Hematopoietic multipotent progenitor cell treated with erythropoietin and hydrocortisone succinate and interleukin-3 and kit ligand, for 17 days (in vitro differentiated cells): Measurements from ENCODE around the gene ARHGAP22.
"Not testable (repeated sequence)": the region's sequence is repeated elsewhere in the genome, so short reads cannot be mapped to it uniquely, and the experiment has no call there.

Source experiments
- DNase-seq: peaks from one replicate; pipeline ENCODE4 v3.0.0-alpha.2; 2015; ENCODE audit warnings: low spot score

Gene ARHGAP22

GRCh38 chr10:48604991-48605508, at the start of gene ARHGAP22:
Gene ARHGAP22, minus strand, starts transcription at chr10:48605073. Its CDS starts 277 bp downstream, at chr10:48604796.
- no peak for DNase-seq

GRCh38 chr10:48653944-48654698, 49.2 kb upstream of the ARHGAP22 start:
- no peak for DNase-seq

DNA sequence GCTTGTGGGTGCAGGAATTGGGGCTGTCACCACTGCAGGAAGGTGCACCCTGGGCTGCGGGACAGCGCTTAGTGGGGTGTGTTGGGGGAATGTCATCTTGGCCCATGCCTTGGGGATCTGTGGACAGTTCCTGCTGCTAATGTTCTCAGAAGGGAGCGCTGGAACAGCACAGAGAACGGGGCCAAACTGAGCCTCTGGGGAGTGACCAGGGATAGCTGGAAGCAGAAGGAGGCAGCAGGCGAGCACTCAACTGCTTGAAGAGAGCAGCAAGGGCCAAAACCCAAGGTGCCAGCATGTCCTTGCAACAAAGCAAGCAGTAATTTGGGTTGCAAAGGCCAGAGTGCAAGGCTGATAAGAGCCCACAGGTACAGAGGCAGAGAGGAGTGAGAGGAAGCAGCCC, 48.5 kb upstream of the ARHGAP22 start:
- DNase-seq = no peak

DNA sequence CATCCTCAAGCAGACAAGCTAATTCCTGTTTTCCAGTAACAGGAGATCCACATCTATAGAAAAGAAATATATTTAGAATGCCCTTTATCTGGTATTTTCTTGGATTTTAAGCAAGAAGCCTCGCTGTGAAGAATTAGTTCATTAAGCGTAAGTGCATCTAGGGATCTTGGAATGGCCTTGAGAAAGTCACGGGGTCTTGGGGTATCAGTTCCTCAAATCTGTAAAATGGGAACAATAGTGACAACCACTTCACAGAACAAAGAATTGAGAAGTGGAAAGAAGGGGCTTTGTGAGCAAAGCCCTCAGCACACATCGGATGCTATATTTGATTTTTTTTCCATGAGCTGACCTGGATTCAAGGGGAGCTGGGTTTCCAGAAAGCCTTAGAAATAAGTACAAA, 47.5 kb upstream of the ARHGAP22 start:
- no peak for DNase-seq

DNA sequence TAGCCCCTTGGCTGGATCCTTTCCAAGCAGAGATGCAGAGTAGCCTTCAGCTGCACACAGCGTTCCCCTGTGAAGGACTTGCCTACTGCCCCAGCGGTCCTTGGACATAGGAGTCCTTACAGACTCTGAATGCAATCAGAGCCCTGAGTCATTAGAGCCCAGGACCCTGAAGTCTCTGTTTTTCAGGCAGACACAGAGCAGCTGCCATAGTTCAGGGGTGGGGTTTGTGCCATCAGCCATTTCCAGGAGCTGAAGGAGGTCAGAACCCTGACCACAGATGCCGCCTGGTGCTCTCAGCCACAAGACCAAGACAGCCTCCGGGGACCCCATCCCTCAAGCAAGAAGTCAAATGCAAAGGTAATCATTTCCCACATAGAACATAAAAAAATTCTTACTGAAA, 47.0 kb upstream of the ARHGAP22 start:
- DNase-seq = no peak

- DNase-seq = no peak
Measured at GRCh38 chr10:48651293-48651692, 46.4 kb upstream of the ARHGAP22 start.

GRCh38 chr10:48649349-48649944, 44.6 kb upstream of the ARHGAP22 start:
- no peak for DNase-seq

DNA sequence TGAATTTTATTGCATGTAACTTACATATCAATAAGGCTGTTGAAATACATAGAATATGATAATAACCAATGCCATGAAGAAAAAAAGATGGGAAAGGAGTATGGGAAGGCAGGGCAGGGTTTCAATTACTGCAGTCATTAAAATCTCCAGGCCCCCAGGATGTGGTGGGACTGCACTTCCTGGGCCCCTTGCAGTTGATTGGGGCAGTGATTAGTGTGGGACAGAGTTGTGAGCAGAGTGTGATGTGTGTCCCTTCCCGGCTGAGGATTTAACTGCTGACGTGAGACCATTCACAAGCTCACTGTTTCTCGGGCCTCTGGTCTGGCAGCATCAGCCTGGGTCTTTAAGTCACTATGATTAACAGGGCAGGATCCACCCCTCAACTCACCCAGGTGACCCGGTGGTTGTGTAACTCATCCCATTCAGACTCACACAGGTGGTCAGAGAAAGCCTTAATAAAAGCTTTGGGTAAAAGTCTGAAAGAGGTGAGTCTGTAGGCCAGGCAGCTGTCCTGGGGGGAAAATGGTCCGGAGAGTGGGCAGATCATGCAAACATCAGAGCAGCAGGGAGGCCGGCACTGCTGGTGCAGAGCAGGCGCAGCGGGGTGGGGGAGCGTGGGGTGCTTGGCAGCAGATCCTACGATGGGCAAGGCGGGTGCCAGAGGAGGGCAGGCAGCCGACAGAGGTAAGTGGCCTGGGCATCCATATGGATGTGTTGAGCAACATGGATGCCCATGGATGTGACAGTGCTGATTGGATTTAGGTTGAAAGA, 43.5 kb upstream of the ARHGAP22 start:
- no peak for DNase-seq

DNA sequence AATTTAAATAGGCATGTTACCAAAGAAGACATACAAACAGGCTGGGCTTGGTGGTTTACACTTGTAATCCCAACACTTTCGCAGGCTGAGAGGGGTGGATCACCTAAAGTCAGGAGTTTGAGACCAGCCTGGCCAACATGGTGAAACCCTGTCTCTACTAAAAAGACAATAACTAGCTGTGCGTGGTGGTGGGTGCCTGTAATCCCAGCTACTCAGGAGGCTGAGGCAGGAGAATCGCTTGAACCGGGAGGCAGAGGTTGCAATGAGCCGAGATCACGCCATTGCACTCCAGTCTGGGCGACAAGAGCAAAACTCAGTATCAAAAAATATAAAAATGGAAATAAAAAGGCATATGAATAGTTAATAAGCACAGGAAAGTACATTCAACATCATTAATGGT, 42.2 kb upstream of the ARHGAP22 start:
- not testable (repeated sequence) for DNase-seq

DNA sequence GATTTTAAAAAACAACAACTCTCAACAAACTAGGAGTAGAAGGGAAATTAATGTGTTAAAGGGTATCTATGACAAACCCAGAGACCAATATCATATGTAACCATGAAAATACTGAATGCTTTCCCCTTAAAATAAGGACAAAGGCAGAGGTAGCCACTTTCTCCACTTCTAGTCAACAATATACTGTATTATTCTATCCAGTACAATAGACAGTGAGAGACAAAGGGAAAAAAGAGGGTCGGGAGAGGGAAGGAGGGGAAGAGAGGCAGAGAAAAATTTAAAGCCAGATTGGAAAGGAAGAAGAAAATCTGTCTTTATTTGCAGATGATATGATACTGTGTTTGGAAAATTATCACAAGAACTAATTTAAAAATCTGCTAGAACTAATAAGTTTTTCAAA, 40.7 kb upstream of the ARHGAP22 start:
- DNase-seq = no peak

GRCh38 chr10:48641099-48641690, 36.3 kb upstream of the ARHGAP22 start:
- not testable (repeated sequence) for DNase-seq

GRCh38 chr10:48640326-48640725, 35.5 kb upstream of the ARHGAP22 start:
- DNase-seq = no peak

GRCh38 chr10:48639632-48640031, 34.8 kb upstream of the ARHGAP22 start:
- DNase-seq = no peak

DNA sequence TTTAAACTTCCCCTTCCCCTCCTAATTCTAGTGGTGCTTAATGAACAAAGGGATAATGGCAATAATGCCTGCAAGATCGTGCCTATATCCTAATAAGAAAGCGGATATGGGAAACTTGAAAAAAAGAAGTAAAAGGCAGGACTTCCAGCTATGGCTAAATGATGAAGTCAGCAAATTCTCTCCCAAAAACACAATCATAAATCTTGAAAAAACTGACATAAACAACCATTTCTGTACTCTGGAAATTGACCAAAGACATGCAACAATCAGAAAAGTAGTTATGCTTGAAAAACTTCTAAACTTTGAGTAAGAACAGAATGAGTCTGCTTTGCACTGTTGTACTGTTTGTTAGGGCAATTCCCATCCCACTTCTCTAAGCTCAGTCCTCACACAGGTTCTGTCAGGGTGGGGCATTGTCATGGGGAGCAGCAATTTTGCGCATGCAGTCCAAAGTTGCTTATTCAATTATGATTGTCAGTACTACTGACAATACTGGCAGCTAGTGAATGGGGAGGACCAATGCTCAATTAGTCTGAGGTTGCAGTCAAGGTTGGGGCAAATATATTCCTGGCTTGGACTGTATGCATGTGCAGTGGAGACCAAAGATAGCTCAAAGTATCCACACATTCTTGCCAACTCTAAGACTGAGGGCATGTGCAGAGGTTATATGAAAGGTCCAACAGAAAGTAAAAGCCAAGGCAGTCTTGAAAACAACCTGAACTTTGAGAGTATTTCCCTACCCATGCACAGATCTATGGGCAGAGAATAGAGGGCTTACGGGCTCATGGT, 34.1 kb upstream of the ARHGAP22 start:
- no peak for DNase-seq

GRCh38 chr10:48638158-48638557, 33.3 kb upstream of the ARHGAP22 start:
- no peak for DNase-seq

DNA sequence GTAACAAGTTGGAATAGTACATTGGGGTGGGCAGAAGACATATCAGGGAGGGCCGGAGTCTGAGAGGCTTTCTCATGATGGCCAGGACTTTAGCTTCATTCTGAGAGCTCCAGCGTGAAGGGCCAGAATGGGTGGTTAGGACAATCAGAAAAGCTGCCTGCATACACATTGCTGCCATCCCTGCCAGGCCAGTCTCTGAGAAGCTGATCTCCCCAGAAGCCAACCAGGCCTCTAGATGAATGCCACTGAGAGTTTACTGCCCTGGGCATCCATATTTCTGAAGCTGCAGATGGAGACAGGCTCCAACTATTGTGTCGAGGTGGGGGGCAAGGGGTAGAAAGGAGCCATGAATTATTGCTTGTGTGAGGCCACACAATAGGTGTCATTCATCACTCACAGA, 32.0 kb upstream of the ARHGAP22 start:
- no peak for DNase-seq

- no peak for DNase-seq
Measured at GRCh38 chr10:48636231-48636630, 31.4 kb upstream of the ARHGAP22 start.

DNA sequence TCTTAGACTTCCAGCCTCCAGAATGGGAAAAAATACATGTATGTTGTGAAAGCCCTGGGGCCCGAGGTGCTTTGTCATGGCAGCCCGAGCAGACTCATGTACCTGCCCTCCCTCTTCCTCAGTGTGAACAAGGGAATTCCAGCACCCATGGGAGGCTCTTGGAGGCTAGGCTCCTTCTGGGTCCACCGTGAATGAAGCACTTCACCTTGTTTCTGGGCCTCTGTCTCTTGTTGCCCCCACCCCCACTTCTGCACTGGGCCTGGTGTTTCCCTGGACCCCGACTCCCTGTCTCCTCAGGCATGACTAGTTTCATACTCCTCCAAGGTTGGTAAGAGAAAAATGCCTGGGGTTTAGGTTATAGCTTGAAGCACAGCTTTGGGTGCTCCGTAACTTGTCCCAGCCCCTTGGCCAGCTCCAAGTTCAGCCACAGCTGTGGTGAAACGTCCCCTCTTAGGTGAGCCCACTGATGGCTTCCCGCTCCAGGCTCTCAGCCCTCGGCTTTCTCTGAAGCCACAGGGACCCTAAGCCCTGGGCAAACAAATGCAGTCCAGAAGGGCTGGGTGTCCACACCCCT, 30.2 kb upstream of the ARHGAP22 start:
- DNase-seq = no peak

DNA sequence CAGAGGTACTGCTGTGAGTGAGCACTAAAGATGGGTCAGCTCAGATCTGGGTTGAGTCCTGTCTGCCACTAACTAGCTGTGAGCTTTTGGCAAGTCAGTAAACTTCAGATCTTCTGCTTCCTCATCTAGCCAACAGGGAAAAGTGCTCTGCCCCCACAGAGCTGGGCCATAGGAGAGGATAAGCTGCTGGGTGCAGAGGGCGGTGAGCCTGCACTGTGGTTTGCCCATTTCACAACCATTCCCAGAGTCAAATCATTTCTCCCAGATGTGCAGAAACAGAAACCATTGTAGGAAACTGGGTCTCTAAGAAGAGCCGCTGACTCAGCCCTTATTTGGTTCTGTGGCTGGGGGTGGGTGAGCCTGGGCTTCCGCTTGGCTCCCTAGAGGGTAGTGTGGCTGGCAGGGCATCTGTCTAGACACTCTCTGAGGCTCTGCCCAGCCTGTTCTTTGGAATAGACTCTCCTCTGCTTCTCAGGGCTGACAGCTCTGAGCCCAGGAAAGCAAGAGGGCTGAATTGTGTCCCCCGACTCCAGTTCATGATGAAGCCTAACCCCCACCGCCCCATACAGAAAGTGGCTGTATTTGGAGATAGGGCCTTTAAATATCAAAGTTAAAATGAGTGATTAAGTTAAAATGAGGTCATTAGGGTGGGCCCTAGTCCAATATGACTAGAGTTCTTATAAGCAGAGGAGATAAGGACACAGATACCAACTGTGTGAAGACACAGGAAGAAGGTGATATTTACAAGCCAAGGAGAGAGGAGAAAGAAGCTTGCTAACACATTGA, 29.5 kb upstream of the ARHGAP22 start:
- no peak for DNase-seq

DNA sequence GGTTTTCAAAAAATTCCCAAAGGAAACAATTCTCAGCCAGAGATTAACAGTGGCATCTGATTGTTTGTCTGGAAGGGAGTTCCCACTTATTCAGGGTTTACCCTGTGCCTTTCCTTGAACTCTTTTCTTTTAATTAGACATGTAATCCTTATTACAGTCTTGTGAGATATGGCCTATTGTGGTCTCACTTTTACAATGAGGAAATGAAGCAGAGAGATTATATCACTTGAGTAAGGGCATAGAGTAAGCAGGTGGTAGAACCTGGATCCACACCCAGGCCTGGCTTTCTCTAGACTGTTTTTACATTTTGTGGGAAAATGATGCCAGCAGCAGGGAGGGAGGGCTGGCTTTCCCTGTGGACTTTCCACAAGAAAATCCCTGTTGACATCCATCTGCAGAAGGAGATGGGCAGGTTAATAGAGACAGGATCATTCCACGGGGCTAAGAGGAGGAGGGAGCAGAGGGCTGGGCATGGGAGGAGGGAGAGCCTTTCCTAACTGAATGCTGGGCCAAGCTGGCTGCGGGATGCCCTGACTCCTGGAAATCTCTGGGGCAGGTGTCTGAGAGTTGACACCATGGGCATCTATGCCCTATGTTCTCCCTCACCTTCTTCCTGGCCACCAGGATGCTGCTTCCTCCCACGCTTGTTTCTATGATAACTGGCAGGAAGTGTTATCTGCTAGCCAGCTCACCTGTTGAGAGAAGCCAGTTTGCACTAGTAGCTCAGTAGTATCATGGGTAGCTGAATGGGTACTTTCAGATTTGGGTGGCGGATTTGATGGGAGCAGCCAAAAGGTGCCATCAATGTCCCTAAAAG, 28.7 kb upstream of the ARHGAP22 start:
- DNase-seq = no peak
